GM21825 (cell line): Measurements from ENCODE around the gene ZNF213.
"Not testable (repeated sequence)": the region's sequence is repeated elsewhere in the genome, so short reads cannot be mapped to it uniquely, and the experiment has no call there.

ENCODE experiments used
- ATAC-seq: cut with Tn5 transposase; IDR thresholded peaks from one replicate; pipeline ENCODE4 v1.9.1; 2021; ENCODE audit warnings: mild to moderate bottlenecking, moderate library complexity; ENCODE audit not compliant: unreplicated experiment

Gene ZNF213

GRCh38 chr16:3170440-3171180 is 35.8 kb downstream of the ZNF213 start:
- no peak for ATAC-seq

GRCh38 chr16:3171181-3171854 is 36.5 kb downstream of the ZNF213 start:
- no peak for ATAC-seq

GRCh38 chr16:3171855-3172593 is 37.2 kb downstream of the ZNF213 start:
- no peak for ATAC-seq

DNA sequence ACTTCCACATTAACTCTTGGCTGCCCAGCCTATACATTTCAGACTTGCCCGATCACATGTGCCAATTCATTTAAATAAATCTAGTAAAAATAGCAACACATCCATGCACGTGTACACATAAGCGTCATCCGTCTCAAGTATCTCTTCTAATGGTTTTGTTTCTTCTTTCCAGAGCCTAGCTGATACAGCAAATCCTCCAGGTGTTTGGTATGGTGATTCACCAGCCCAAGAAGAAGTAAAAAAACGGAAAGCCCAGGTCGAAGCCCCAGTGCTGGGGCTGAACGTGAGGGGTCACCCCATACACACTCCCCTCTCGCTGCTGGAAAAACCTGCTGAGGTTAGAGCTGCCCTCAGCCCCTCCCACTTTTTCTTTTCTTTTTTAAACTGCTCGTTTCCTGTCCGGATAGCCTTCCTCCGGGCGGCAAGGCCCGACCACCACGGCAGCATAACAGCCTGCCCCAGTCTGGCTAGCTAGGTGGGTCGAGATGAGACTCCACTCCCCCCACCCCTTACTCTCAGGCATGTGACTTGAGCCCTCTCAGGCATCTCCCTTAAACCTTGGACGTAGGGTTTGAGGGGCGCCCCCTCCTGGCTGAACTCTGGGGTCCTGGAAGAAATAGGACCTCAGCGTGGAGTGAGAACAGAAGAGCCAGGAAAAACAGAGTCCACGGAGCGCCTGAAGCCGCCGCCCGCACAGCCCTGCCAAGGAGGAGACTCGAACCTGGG is 39.2 kb downstream of the ZNF213 start:
- peak; percentile 36 for ATAC-seq

DNA sequence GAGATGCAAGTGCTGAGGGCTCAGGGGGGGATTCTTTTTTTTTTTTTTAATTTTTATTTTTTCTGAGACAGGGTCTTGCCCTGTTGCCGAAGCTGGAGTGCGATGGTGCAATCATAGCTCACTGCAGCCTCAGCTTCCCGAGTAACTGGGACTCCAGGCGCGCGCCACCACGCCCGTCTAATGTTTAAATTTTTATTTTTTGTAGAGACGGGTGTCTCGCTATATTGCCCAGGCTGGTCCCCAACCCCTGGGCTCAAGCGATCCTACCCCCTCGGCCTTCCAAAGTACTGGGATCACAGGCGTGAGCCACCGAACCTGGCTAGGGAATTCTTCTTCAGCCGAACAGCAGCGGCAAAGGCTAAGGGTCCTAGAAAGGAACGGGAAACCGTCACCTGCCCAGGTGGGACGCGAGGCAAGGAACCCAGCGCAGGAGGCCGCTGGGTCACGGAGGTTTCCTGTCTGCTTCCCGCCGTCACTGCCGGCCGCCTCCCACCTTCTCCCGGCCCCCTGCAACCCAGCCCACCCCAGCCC is 39.9 kb downstream of the ZNF213 start:
- ATAC-seq, result no peak

GRCh38 chr16:3175157-3176093 is 40.6 kb downstream of the ZNF213 start:
- no peak for ATAC-seq

DNA sequence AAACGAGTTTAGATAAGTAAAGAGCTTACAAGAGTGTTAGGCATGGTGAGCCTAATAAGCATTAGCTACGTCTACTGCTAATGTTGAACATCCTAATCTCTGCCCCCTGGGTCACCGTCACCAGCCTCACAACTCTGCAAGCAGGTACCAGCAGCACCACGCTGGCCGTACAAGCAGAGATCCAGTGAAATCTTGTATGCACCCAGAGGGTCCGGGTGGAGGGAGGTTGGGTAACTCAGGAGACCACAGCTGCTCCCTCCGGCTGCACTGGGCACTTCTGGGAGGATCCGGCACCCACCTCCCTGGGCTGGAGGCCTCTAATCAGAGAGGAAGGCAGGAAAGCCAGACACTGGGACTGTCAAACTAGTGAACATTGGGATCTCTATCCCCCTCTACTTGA is 44.8 kb downstream of the ZNF213 start:
- ATAC-seq, result no peak

DNA sequence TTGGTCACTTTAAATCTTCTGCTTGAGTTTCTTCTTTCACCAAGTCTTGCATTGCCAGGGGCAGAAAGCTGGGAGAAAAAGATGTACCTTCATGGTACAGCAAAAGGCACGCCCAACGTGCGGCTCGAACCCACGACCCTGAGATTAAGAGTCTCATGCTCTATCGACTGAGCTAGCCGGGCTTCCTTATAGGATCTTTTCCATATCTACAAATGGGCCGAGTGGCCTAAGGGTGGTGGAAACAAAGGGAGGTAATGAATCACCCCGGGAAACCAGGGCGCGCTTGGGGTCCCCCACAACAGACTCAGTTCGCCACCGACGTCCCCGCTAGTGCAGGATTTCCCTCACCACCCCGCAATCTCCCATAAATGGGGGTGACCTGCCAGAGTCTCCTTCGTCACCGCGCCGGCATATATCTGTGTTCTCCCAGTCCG is 45.6 kb downstream of the ZNF213 start:
- no peak for ATAC-seq

GRCh38 chr16:3182293-3182607 is 47.4 kb downstream of the ZNF213 start:
- ATAC-seq, result not testable (repeated sequence)

GRCh38 chr16:3182608-3183444 is 48.0 kb downstream of the ZNF213 start:
- no peak for ATAC-seq

GRCh38 chr16:3183445-3184139 is 48.8 kb downstream of the ZNF213 start:
- ATAC-seq, result no peak

- no peak for ATAC-seq
Measured at GRCh38 chr16:3186946-3187690, 52.3 kb downstream of the ZNF213 start.

GRCh38 chr16:3187798-3188674 is 53.2 kb downstream of the ZNF213 start, which contains the start of gene OR1F1:
TSS of gene OR1F1 (plus strand) at chr16:3188204.
- no peak for ATAC-seq

GRCh38 chr16:3188675-3188924 is 53.8 kb downstream of the ZNF213 start:
- no peak for ATAC-seq

- no peak for ATAC-seq
Measured at GRCh38 chr16:3188925-3189825, 54.3 kb downstream of the ZNF213 start.

- ATAC-seq, result no peak
Measured at GRCh38 chr16:3189869-3190268, 55.0 kb downstream of the ZNF213 start.
